Astrocyte of the hippocampus (primary cell): ENCODE data around the gene MEOX1.
"Not testable (repeated sequence)": the region's sequence is repeated elsewhere in the genome, so short reads cannot be mapped to it uniquely, and the experiment has no call there.

ENCODE experiments used
- DNase-seq: peaks from one replicate; pipeline ENCODE4 v3.0.0; 2011; ENCODE audit warnings: low read depth, low spot score

Gene MEOX1

DNA sequence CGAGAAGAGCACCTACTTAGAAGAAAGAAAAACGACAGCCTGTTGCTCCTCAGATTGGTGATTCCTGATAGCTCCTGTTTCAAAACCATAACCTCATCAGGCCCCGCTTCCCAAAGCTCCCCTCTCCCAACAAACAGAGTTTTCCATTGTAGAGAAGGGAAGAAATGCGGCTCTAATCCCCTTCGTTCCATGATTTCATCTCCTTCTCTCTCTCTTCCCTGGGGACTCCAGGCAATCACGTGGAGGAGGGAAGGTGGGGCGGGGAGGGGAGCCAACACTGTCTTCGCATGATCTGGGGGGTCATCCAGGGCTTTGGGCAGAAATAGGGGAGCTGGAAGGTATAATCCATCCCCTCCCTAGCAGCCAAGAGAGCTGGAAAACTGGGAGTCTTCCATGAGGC lies 43.4 kb downstream of the MEOX1 start:
- DNase-seq, result no peak

DNA sequence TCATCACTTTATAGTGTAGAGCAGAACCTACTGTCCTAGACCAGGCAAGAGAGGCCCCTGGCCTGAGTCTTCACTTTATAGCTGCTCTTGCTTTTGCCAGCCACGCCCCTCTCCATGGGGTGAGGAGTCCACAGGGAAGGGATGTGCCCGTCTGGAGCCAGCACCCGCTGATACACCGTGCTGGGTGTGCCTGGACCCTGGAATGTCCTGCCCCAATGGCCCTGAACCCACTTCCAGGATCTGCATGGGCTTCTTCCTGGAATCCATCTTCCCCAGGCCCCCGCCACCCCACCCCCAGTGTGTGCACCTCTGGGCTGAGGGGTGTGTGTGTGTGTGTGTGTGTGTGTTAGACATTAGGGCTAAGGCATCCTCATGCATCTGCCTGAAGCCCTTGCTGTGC lies 44.9 kb downstream of the MEOX1 start:
- no peak for DNase-seq

DNA sequence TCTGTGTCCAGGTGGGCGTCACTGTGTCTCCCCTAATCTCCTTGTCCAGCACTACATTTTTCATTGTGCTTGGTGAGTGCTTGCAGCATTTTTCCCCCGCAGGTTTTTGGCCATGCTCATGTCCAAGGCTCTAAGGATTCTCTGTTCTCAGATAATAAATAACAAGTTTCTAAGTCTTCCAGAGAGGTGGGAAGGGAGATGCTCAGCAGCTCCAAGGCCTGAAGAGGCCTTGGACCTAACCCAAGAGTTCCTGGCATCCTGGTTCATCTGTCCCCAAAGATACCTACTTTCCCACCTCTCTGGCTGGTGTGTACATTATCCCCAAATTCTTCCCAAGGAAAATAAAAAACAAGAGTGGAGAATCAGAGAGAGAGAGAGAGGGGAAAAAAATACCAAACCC lies 45.3 kb downstream of the MEOX1 start:
- no peak for DNase-seq

DNA sequence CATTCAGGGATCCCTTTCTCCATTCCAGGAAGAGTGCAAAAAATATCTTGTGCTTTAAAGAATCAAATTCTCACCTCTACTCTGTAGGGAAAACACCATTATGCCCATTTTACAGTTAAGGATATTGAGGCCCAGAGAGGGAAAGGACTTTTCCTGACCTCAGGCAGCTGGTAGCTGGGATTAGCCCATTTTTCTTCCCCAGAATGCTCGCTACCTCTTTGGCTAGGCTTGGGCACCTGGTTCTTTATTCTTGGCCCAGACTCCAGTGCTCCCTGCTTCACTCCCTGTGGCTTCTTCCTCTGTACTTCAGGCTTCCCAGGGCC lies 45.7 kb downstream of the MEOX1 start:
- no peak for DNase-seq

DNA sequence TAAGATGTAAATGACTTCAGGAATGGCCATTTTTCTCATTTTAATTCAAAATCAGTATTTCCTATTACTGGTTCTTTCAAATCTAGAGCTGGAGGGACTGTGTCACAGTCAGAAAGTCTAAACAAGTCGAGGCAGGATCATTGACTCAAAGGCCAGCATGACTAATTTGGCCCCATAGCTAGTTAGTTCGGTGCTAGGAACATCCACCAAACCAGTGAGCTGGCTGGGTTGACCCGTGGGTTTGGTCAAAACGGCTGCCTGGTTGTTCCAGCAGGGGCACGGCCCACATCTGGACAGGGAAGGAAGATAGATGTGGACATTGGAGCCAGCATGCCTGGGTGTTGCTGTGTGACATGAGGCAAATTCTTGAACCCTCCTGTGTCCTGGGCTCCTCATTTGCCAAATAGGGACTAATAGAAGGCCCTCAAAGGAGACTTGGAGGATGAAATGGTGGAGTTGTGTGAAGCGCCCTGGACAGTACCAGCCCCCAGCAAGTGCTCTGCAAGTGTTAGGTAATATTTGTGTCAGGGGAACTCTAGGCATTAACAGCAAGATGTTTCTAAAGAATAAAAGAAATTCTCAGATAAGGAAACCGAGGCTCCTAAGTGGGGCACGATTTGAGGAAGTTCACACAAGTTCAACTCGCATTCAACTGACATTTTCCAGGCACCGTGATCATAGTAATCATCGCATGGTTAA lies 46.2 kb downstream of the MEOX1 start:
- no peak for DNase-seq

DNA sequence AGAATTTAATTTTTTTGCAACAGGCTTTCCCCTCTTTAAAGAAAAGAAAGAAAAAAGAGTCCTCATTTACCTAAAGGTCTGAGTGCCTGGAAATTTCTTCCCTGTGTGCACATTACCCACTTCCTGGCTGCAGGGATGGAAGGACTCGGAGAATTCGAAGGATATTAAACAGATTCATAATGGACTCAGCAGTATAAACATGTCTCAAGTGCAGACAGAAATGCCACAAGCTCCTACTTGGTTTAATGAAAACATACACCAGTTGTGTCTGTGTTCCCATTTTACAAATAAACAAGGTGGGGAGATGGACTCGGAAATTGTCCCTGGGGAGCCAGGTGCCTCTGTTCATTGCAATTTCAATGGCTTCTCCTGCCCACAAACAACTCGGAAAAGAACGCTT lies 47.2 kb downstream of the MEOX1 start:
- no peak for DNase-seq

DNA sequence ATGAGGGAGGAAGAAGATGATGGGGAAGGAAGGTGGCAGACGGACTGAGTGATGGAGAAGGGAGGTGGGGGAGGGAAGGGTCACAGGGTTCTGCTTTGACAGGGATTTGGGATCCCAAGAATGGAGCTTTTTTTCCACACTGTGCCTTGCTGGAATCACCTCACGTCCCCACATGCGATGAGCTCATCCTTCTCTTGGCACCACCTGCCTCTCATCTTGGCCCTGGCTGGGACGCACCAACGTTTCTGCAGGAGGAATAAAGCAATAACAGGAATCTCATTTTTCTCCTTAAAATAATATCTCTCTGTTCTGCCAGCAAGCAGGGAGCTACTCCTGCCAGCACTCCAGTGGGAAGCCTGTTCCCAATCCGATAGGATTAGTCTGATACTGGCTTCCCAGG lies 47.8 kb downstream of the MEOX1 start:
- no peak for DNase-seq

DNA sequence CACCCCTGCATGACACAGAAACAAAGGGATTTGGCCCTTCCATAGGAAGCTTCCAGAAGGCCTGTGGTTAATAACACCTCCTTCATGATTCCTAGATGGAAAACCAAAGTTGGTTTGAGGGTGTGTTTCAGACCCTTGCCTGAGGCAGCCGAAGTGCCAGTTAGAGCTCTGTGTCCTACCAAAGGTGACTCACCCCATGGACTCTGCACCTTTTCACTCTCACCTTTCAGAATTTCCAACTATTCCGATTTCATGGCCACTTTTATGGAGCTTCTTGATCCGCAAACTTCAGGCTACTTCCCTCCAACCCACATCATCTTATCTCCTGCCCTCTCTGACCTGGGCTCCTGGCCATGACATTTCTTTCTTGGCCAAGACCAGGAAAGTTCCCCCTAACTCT lies 49.2 kb downstream of the MEOX1 start:
- no peak for DNase-seq

DNA sequence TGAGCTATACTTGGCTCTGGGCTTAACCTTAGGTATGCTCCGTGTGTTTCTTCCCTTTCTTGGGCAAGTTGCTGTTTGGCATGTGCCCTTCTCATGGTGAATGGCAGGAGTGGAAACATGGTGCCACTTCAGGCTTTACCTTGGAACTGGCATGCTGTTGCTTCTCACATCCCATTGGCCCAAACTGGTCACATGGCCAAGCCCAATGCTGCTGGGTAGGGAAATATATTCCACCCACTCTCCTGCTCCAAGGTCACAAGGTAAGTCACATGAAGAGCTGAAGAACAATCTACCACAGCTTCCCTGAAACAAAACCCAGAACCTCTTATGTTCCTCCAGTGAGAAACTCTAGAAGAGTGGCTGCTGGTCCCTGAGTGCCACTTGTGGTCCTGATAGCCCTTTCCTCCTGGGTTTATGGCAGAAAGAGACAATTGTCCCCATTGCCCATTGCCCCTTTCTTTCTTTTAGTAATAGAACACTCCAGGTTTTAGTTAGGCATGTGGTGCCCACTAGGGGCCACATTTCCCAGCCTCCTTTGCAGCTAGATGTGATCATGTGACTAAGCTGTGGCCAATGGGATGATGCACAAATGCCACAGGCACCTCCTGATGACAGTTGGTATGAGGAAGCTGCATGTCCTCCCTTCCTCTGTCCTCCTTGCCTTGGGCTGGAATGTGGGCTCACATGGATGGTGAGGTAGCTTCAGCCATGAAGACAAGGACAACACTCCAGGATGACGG lies 50.3 kb downstream of the MEOX1 start:
- no peak for DNase-seq

DNA sequence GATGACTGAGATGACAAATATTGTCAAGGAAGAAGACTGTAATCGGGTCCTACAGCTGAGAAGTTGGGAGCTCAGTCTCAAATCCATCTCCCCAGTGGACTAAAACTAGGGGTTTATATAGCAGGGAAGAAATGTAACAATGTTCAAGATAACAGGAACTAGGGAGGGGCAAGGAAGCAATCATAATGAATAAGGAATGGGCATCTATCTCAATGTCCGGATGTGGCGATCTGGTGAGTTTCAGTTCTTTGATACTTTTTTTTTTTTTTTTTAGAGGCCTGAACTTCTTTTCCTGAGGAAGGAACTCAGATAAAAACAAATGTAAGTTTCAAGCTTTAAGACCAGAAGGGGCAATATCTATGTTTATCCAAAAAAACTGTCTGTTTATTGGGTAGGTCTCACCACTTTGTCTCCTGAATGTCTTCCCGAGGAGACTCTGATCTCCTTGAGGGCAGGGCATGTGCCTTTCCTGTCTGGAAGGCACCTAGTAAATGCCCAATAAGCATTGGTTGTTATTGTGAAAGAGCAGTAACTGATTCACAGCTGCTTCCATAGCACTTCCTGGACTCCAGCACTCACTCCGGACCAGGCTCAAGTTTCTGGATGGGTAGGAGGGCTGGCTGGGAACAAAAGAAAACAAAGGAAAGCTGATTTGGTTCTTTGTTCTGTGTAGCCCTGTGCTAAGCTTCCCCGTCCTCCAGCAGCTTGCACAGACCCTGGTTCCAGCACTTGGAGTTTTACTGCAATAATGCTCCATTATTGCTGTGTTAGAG lies 51.9 kb downstream of the MEOX1 start:
- DNase-seq, result no peak

DNA sequence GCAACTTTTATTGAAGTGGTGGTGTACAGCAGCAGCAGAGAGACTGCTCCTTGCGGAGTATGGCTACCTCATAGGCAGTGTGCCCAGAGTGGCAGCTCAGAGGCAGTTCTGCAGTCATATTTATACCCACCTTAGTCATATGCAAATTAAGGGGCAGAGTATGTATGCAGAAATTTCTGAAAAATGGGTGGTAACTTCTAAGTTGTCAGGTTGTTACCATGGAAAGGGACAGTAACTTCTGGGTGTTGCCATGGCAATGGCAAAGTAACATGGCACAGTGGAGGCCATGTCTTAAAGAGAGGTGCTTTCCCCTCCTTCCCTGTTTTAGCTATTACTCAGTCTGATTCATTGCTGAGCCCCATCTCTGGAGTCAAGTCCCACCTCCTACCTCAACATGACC lies 53.4 kb downstream of the MEOX1 start:
- DNase-seq, result peak; percentile 20

DNA sequence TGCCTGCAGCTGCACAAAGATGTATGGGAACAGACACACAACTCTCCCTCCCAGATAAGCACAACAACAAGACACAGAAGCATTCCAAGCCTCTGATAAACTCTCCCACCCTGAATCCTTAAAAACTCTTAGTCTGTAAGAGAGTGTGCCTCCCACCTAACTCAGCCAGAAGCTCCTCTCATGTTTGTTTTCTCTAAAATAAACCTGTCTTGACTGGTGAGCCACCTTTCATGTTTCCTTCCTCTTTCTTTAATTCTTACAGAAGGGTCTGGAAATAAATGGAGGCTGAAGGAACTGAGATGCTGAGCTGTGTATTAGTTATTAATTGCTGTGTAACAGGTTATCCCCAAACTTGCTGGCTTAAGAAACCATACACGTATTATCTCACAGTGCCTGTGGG lies 57.2 kb downstream of the MEOX1 start:
- DNase-seq, result no peak

DNA sequence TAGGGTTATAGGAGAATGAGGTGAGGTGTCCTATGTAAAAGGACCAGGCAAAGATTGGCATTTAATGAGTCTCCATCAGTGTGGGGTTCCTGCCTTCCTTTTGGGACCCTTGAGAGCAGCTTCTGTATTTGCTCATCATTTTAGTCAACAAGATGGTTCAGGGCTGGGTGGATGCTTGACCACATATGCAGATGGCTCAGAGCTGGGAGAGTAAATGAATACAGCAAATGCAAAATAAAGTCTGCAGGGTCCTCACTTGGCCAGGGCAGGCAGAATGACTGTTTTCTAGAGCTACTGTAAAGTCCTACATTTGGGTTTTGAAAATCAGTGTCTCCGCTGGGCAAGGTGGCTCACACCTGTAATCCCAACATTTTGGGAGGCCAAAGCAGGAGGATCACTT lies 58.4 kb downstream of the MEOX1 start:
- no peak for DNase-seq

DNA sequence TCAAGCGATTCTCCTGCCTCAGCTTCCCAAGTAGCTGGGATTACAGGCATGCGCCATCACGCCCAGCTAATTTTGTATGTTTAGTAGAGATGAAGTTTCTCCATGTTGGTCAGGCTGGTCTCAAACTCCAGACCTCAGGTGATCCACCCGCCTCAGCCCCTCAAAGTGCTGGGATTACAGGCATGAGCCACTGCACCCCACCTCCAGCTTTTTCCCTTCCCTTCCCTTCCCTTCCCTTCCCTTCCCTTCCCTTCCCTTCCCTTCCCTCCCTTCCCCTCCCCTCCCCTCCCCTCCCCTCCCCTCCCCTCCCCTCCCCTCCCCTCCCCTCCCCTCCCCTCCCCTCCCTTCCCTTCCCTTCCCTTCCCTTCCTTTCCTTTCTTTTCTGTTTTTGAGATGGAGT lies 59.2 kb downstream of the MEOX1 start:
- not testable (repeated sequence) for DNase-seq

DNA sequence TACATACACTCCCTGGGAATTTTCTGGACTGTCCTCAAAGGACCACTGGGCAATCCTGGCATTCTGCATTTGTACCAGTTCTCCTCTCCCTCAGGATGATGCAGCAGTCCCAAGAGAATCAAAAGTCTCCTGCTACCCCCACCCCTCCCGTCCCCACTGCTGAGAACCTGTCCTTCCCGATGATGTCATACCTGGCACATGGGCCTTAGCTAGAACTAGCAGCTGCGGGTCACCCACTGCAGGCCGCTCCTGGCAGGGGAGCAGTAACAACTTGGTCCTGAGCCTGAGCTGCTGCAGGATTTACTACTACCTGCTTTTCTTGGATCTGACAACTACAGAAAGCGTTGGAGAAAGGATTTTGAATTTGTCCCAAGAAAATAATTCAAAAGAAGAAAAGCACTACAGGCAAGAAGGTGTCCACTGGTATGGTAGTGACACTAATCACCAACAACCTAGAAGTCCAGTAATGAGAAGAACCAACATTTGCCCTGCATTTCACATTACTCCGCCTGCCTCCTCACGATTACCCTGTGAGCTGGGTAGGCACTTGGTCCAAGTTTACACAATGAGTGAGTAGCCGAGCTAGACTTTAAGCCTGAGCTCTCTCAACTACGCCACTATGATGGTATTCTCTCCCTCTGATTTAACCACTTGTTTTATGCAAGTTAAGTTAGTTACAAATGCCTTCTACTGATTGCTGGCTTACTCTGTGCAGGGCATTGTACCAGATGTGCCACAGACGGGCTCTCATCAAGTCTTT lies 60.3 kb downstream of the MEOX1 start:
- DNase-seq, result peak; percentile 61

DNA sequence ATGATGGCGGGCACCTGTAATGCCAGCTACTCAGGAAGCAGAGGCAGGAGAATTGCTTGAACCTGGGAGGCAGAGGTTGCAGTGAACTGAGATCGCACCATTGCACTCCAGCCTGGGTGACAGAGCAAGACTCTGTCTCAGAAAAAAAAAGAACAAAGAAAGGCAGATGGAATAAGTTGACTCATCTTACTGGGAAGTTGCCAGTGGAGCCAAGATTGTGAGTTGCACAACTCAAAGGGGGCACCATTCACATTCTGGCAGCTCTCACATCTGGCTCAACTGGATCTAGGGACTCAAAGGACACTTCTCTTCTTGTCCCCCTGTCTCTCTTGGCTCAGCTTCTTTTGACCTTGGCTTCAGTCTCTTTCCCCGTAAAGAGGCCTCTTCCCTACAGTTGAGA lies 61.9 kb downstream of the MEOX1 start:
- peak; percentile 49 for DNase-seq

DNA sequence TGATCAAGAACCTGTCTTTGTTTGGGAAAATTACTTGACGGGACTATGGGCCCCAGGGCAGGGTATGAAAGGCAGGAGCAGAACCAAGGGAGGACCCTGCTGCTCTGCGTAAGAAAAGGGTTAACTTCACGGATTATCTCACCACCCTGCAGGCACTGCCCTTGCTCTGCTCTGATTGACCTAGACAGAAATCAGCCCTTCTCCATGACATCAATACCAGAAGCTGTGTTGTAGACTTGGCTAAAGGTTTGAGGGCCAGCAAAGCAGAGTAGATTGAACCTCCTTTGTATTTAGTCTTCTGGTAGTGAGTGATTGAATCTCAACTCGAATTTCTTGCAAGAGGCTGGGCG lies 62.7 kb downstream of the MEOX1 start:
- no peak for DNase-seq

DNA sequence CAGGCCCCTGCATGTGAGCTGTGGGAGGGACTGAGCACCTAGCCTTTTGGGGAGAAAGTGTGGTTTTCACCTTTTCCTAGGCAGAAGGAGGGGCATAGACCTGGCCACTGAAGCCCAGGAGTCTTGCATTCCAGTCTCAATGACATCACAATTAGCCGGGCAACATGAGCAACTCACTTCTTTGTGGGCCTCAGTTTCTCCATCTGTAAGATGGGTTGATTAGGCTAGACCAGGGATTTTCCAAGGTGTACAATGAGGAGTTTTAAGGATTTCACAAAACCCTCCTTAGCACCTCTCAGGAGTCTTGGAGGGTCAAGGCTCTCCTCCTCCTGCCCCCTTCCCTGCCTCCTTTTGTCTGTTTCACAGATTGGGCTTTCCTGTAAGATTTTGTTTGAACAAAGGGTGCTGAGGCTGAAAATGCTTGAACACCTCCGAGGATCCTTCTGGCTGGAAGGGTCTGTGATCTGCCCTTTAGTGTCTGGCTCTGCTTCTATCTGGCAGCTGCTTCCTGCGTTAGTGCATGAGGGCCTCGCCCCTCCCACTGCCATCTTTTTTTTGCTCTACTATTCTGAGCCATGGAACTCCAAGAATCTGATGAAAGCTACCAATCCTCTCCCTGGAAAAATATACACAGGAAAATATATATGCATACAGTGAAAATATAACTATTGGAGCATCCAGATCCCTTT lies 63.2 kb downstream of the MEOX1 start:
- DNase-seq, result no peak

DNA sequence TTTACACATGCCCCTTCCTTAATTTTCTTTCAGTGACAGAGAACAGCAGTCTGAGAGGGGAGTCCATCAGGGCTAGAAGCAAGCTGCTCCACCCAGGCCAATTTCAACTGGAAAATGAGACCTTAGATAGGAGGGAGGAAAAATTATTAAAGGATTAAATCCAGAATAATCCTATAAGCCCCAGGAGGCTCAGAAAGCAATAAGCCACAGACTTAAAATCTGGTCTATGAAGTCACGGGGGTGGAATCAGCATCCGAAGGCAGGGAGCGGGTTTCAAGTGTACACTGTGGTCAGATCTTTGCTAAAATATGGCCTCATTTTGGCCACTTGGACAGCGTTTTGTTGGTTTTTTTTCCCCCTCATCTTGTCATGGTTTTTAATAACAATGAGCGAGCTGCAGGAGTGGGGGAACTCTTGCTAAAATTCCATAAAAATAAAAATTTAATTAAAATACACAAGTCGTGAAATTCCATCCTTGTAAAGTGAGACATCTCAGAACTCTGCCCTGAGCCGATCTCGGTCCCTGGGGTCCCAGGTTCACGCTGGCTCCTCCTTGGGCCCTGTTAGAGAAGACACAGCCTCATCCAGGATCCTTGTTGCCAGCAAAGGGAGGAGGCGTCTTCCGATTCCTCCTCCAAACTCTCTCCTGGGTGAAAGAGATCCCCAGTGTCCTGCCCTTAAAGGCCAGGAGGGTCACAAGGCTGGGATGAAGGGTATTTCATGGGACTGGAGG lies 63.9 kb downstream of the MEOX1 start:
- DNase-seq, result no peak

DNA sequence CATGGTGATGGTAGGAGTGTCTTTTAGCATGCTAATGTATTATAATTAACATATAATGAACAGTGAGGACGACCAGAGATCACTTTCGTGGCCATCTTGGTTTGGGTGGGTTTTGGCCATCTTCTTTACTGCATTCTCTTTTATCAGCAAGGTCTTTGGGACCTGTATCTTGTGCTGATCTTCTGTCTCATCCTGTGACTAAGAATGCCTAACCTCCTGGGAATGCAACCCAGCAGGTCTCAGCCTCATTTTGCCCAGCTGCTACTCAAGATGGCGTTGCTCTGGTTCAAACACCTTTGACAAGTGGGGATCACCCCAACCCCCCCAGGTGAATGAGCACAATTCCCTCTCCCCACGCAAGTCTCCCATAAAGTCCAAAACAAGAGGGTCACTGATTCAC lies 66.3 kb downstream of the MEOX1 start:
- DNase-seq, result no peak
